ENCODE measurements around the gene PET117. TPM values are rescaled to one million over a fixed set of nuclear protein-coding genes. Genes with fewer than 3 reads are reported as not detected.
A peak's percentile ranks its signal among the peaks of the same experiment; 100 is the strongest.
"Not testable (repeated sequence)": the region's sequence is repeated elsewhere in the genome, so short reads cannot be mapped to it uniquely, and the experiment has no call there.

Gene PET117
- total RNA-seq (11.4 and 12.9 TPM in 2 replicates), polyA plus RNA-seq (4.1 and 4.6 TPM in 2 replicates), polyA minus RNA-seq (4.6 and 6.5 TPM in 2 replicates), Bru-seq, nascent RNA (percentile 61 among the genes with signal in this experiment), BruChase-seq, experiment 1, labeled RNA remaining after a 6-hour chase (percentile 57 among the genes with signal in this experiment), BruChase-seq, experiment 2, labeled RNA remaining after a 2-hour chase (percentile 58 among the genes with signal in this experiment)
- 7.7 and 10.4 TPM in 2 replicates for polyA plus RNA-seq (2011; cell fraction: cytosol; rRNA removed)
- 3.2 and 6.4 TPM in 2 replicates for polyA plus RNA-seq (2011; cell fraction: nucleus; rRNA removed)
- polyA plus RNA-seq (2012) = 10.8 and 13.1 TPM in 2 replicates
- polyA minus RNA-seq (2011; cell fraction: cytosol; rRNA and poly(A)+ RNA removed) = 3.3 TPM
- 1.8 and 2.0 TPM in 2 replicates for polyA minus RNA-seq (2011; cell fraction: nucleus; rRNA and poly(A)+ RNA removed)
- long read RNA-seq, transcript PET117-201 (2 exons, 1,141 nt) = major isoform, 46 of 47 reads
- long read RNA-seq, partial matches to known transcripts = 0 of 47 reads
- long read RNA-seq, other reads (novel, unspliced or antisense) = 1 of 47 reads

DNA sequence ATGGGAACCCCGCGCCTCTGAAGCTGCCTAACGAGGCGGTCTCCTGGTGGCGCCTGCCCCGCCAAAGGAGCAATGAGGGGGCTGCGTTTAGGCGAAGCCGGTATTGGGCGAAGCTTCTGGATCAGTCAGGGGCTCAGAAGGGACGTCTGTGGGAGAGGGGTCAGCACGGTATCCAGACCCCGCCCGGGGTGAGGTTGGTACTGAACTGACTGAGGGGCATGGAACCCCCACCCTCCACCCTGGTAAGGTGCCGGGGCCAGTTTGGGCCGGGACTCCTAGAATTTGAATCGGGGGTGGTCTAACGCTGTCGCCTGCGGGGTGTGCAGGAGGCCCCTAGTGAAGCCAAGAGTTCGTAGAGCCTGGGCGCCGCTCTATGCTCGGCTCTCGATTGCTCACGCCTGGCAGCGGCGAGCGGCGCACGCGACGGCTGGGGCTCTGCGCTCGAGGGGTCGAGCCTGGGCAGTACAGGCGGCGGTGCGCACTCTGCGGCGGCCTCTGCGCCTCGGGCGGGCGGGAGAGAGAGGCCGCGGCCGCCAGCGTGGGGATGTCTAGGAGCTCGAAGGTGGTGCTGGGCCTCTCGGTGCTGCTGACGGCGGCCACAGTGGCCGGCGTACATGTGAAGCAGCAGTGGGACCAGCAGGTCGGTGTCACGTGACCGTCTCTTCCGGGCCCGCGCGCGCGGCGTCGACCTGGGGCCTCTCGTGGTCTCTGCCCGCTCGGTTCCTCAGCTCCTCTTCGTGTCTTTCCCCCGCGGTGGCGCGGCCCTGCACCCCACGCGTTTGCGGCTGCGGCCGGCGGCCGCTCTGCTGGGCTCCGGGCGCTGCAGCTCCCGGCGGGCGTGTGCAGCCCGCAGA is at the start of gene PET117, which contains the start of gene KAT14:
Gene PET117 (plus strand): TSS at position 452 of the 854 bp plus-strand sequence. CDS start 93 bp downstream, at position 545.
Gene KAT14 (plus strand): TSS at position 452 of the 854 bp plus-strand sequence. CDS start 4,798 bp downstream, outside the sequence.
- POLR2A ChIA-PET = interaction anchor here (0.6 to 0.8 kb wide), 2 partner anchors 87 to 456 kb away, joined by 3 to 5 read pairs; partner anchors contain the start of gene RRBP1
- FAIRE-seq = peak; percentile 61
- intact Hi-C loops (cut with micrococcal nuclease) = loop anchor here (2.0 to 10.0 kb wide), 5 partner anchors 85 to 450 kb away; partner anchors contain the start of genes DTD1, DZANK1, MGME1 and POLR3F

DNA sequence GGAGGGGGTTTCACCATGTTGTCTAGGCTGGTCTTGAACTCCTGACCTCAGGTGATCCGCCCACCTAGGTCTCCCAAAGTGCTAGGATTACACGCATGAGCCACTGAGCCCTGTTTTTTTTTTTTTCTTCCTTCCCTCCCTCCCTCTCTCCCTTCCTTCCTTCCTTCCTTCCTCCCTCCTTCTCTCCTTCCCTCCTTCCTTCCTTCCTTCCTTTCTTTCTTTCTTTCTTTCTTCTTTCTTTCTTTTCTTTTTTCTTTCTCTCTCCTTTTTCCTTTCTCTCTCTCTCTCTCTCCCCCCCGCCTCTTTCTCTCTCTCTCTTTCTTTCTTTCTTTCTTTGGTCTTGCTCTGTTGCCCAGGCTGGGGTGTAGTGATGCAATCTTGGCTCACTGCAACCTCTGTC is 49.4 kb upstream of the PET117 start:
- H3K27ac ChIP-seq (ENCODE audit: insufficient read depth, low read depth, low read length); H4K20me1 ChIP-seq (replicated peaks; ENCODE audit: control insufficient read depth, extremely low read depth, insufficient read depth, low read length); H3K4me2 ChIP-seq (ENCODE audit: insufficient read depth, low read length); intact Hi-C loops (cut with micrococcal nuclease); dilution Hi-C loops (cut with MboI; ENCODE audit: extremely low pct_ligation_motif_present, low sequenced_read_pairs); H3K9me1 ChIP-seq (replicated peaks; ENCODE audit: control insufficient read depth, extremely low read depth, insufficient read depth, low read length); H3K9me3 ChIP-seq (replicated peaks; ENCODE audit: control insufficient read depth, insufficient read depth, low read length); BruUV-seq (replicated peaks); H3K79me2 ChIP-seq (ENCODE audit: control insufficient read depth, insufficient read depth, low read length); POLR2A ChIA-PET; H3K4me3 ChIP-seq (replicated peaks in 1 of 3; ENCODE audit: insufficient read depth in 1 of 3, low read depth in 1 of 3, low read length in 3 of 3); FAIRE-seq; H3K27me3 ChIP-seq (ENCODE audit: control insufficient read depth in 2 of 2, insufficient read depth in 2 of 2, low read length in 2 of 2); H3K9ac ChIP-seq (replicated peaks; ENCODE audit: extremely low read depth, insufficient read depth, low read length); H3K4me1 ChIP-seq (ENCODE audit: control insufficient read depth, extremely low read depth, insufficient read depth, low read length); CTCF ChIA-PET; DNase-seq (ENCODE audit: low read depth, low spot score); H3K36me3 ChIP-seq (ENCODE audit: control insufficient read depth in 2 of 2, extremely low read depth in 1 of 2, insufficient read depth in 2 of 2, low read length in 2 of 2); H2AFZ ChIP-seq (ENCODE audit: low read depth, low read length): not testable (repeated sequence)

More for the DNA sequence above, at the start of gene PET117, which contains the start of gene KAT14:
- Histone ChIP-seq H3K9me3 (replicated peaks; ENCODE audit: control insufficient read depth, insufficient read depth, low read length) (no peaks in the 10 kb centered on the region), H3K4me1 (ENCODE audit: control insufficient read depth, extremely low read depth, insufficient read depth, low read length) (peaks cover 11% of the 10 kb centered on the region), H3K4me3 (replicated peaks in 1 of 3; ENCODE audit: insufficient read depth in 1 of 3, low read depth in 1 of 3, low read length in 3 of 3) (peak within 1 kb of the TSS; percentile 73 to 86 (median 81)), H3K79me2 (ENCODE audit: control insufficient read depth, insufficient read depth, low read length) (peaks cover 21% of the 10 kb centered on the region), H3K36me3 (ENCODE audit: control insufficient read depth in 2 of 2, extremely low read depth in 1 of 2, insufficient read depth in 2 of 2, low read length in 2 of 2) (peaks cover 3% of the 10 kb centered on the region in 2 experiments), H3K27ac (ENCODE audit: insufficient read depth, low read depth, low read length) (peak within 1 kb of the TSS; percentile 60), H3K4me2 (ENCODE audit: insufficient read depth, low read length) (peak within 1 kb of the TSS; percentile 95), H4K20me1 (replicated peaks; ENCODE audit: control insufficient read depth, extremely low read depth, insufficient read depth, low read length) (no peaks in the 10 kb centered on the region), H3K27me3 (ENCODE audit: control insufficient read depth in 2 of 2, insufficient read depth in 2 of 2, low read length in 2 of 2) (peaks cover 3 to 7% of the 10 kb centered on the region in 2 experiments), H3K9ac (replicated peaks; ENCODE audit: extremely low read depth, insufficient read depth, low read length) (peak within 1 kb of the TSS; percentile 74), H2AFZ (ENCODE audit: low read depth, low read length) (peak within 1 kb of the TSS; percentile 96), H3K9me1 (replicated peaks; ENCODE audit: control insufficient read depth, extremely low read depth, insufficient read depth, low read length) (no peaks in the 10 kb centered on the region)
- dilution Hi-C loops (cut with MboI; ENCODE audit: extremely low pct_ligation_motif_present, low sequenced_read_pairs) = no loop called here
- CTCF ChIA-PET = interaction anchor here (0.8 to 1.2 kb wide), 3 partner anchors 9 to 1491 kb away, joined by 3 read pairs; no protein-coding TSS in a partner anchor
- TF ChIP-seq MYC (IDR thresholded peaks at IDR 0.05; ENCODE audit: low read depth, low read length) (peak; percentile 57), EZH2 (IDR thresholded peaks at IDR 0.05; ENCODE audit: borderline replicate concordance, low read depth, low read length, severe bottlenecking) (no peak), GATA2 (IDR thresholded peaks at IDR 0.05; ENCODE audit: insufficient read depth, insufficient read length, low read depth, low read length) (no peak), CTCF (IDR thresholded peaks at IDR 0.05; ENCODE audit: extremely low read depth in 1 of 2, insufficient read depth in 1 of 2, low read depth in 1 of 2, low read length in 2 of 2) (no peak), POLR2AphosphoS5 (IDR thresholded peaks at IDR 0.05; ENCODE audit: insufficient read depth, low read depth, low read length) (peak; percentile 96), POLR2A (IDR thresholded peaks at IDR 0.05; ENCODE audit: low read depth, low read length) (peak; percentile 90)
- TF ChIP-seq, protein P1, sequence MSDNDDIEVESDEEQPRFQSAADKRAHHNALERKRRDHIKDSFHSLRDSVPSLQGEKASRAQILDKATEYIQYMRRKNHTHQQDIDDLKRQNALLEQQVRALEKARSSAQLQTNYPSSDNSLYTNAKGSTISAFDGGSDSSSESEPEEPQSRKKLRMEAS (IDR thresholded peaks at IDR 0.05; ENCODE audit: insufficient read depth, insufficient read length) = peak; percentile 79
- BruUV-seq (replicated peaks) = no TSS peak
- peak; percentile 93 for DNase-seq (ENCODE audit: low read depth, low spot score)

Data from endothelial cell of umbilical vein (primary cell).